ENCODE results near the gene CTBS.

The CTBS gene

GRCh38 chr1:84573967-84574842, at the start of gene CTBS:
Gene CTBS (minus strand): TSS chr1:84574440. CDS start chr1:84574415, 25 bp downstream.
- no peaks in the 10 kb centered on the region for H3K9me2 ChIP-seq (ENCODE audit: low read depth, low read length)
- TF ChIP-seq CTCF (IDR thresholded peaks at IDR 0.05; ENCODE audit: low read length) (no peak), EZH2 (IDR thresholded peaks at IDR 0.05; ENCODE audit: borderline replicate concordance, low read length) (no peak)
- no peaks in the 10 kb centered on the region for H4K20me1 ChIP-seq (ENCODE audit: insufficient read depth, low read length)
- H3K4me3 ChIP-seq (ENCODE audit: low read depth, low read length, poor library complexity, severe bottlenecking): peak within 1 kb of the TSS; percentile 74
- peak within 1 kb of the TSS; percentile 84 for H3K27ac ChIP-seq (ENCODE audit: low read depth, low read length, poor library complexity, severe bottlenecking)
- peak within 1 kb of the TSS; percentile 85 for H3K9ac ChIP-seq (ENCODE audit: low read length)
- no peaks in the 10 kb centered on the region for H3K27me3 ChIP-seq (ENCODE audit: insufficient read depth, low read length)
- H2AFZ ChIP-seq (ENCODE audit: low read length): peak within 1 kb of the TSS; percentile 87; the same call in 1 of the 2 replicates
- H3K9me3 ChIP-seq (ENCODE audit: low read length): 0 out of 2 replicates have a peak, but pooled peaks cover 2% of the 10 kb centered on the region
- peaks cover 24% of the 10 kb centered on the region for H3K4me1 ChIP-seq (ENCODE audit: insufficient read depth, low read length, severe bottlenecking)
- H3K79me2 ChIP-seq (ENCODE audit: insufficient read depth, low read length): no peaks in the 10 kb centered on the region
- H3K4me2 ChIP-seq (ENCODE audit: low read length): peak within 1 kb of the TSS; percentile 92
- H3F3A ChIP-seq (ENCODE audit: insufficient read depth, low read length): no peaks in the 10 kb centered on the region
- peaks cover 15% of the 10 kb centered on the region; the same call in 1 of the 2 replicates for H3K36me3 ChIP-seq (ENCODE audit: insufficient read depth, low read length)

GRCh38 chr1:84621553-84621952, 47.3 kb upstream of the CTBS start:
- Histone ChIP-seq H3K36me3 (ENCODE audit: insufficient read depth, low read length) (no peaks in the 10 kb centered on the region), H3K9me3 (ENCODE audit: low read length) (no peaks in the 10 kb centered on the region), H3K27ac (ENCODE audit: low read depth, low read length, poor library complexity, severe bottlenecking) (no peak overlapping the region), H3K9me2 (ENCODE audit: low read depth, low read length) (no peaks in the 10 kb centered on the region), H3K4me2 (ENCODE audit: low read length) (no peak overlapping the region), H3F3A (ENCODE audit: insufficient read depth, low read length) (no peaks in the 10 kb centered on the region), H3K27me3 (ENCODE audit: insufficient read depth, low read length) (no peaks in the 10 kb centered on the region), H3K9ac (ENCODE audit: low read length) (no peak overlapping the region), H3K4me3 (ENCODE audit: low read depth, low read length, poor library complexity, severe bottlenecking) (no peak overlapping the region), H3K4me1 (ENCODE audit: insufficient read depth, low read length, severe bottlenecking) (peaks cover 16% of the 10 kb centered on the region), H3K79me2 (ENCODE audit: insufficient read depth, low read length) (no peaks in the 10 kb centered on the region), H4K20me1 (ENCODE audit: insufficient read depth, low read length) (no peaks in the 10 kb centered on the region), H2AFZ (ENCODE audit: low read length) (no peak overlapping the region)
- no peak for TF ChIP-seq CTCF (IDR thresholded peaks at IDR 0.05; ENCODE audit: low read length)
- no peak for TF ChIP-seq EZH2 (IDR thresholded peaks at IDR 0.05; ENCODE audit: borderline replicate concordance, low read length)

- H3F3A ChIP-seq (ENCODE audit: insufficient read depth, low read length): no peaks in the 10 kb centered on the region
- no peaks in the 10 kb centered on the region for H3K36me3 ChIP-seq (ENCODE audit: insufficient read depth, low read length)
- peak overlapping the region; percentile 65 for H3K4me3 ChIP-seq (ENCODE audit: low read depth, low read length, poor library complexity, severe bottlenecking)
- TF ChIP-seq CTCF (IDR thresholded peaks at IDR 0.05; ENCODE audit: low read length) (peak; percentile 99), EZH2 (IDR thresholded peaks at IDR 0.05; ENCODE audit: borderline replicate concordance, low read length) (no peak)
- no peaks in the 10 kb centered on the region for H3K9me2 ChIP-seq (ENCODE audit: low read depth, low read length)
- H3K4me2 ChIP-seq (ENCODE audit: low read length): peak overlapping the region; percentile 61
- H3K79me2 ChIP-seq (ENCODE audit: insufficient read depth, low read length): no peaks in the 10 kb centered on the region
- H2AFZ ChIP-seq (ENCODE audit: low read length): 0 out of 2 replicates have a peak overlapping the region, but pooled peaks have one; percentile 13
- peaks cover 16% of the 10 kb centered on the region for H3K4me1 ChIP-seq (ENCODE audit: insufficient read depth, low read length, severe bottlenecking)
- no peak overlapping the region for H3K27ac ChIP-seq (ENCODE audit: low read depth, low read length, poor library complexity, severe bottlenecking)
- no peaks in the 10 kb centered on the region for H3K9me3 ChIP-seq (ENCODE audit: low read length)
- H3K27me3 ChIP-seq (ENCODE audit: insufficient read depth, low read length): no peaks in the 10 kb centered on the region
- peak overlapping the region; percentile 59 for H3K9ac ChIP-seq (ENCODE audit: low read length)
- H4K20me1 ChIP-seq (ENCODE audit: insufficient read depth, low read length): no peaks in the 10 kb centered on the region
Observed at GRCh38 chr1:84620720-84621313, 46.6 kb upstream of the CTBS start.

Measured in OCI-LY1 (cell line).